DOHH2 (cell line): Measurements from ENCODE around the gene ZNF266.

Experiments used
- H3F3A ChIP-seq: fragments of 200-600 bp; sonication (generic), shearing (Covaris generic); 2 replicates; pipeline ENCODE4 v1.6.0; 2016; ENCODE audit warnings: antibody characterized with exemption, mild to moderate bottlenecking; ENCODE audit not compliant: control insufficient read depth, insufficient read depth
- H3K27ac ChIP-seq: fragments of 200-600 bp; sonication (generic); 2 replicates; pipeline ENCODE4 v1.5.1; 2014; ENCODE audit warnings: low read depth, mild to moderate bottlenecking, low read length, moderate library complexity
- H3K27me3 ChIP-seq: fragments of 200-600 bp; sonication (generic); 2 replicates; pipeline ENCODE4 v1.6.1; 2014; ENCODE audit warnings: mild to moderate bottlenecking, low read length, mixed read lengths; ENCODE audit not compliant: control insufficient read depth
- H3K36me3 ChIP-seq: fragments of 200-600 bp; sonication (generic); 2 replicates; pipeline ENCODE4 v1.6.1; 2014; ENCODE audit warnings: mild to moderate bottlenecking, low read length, moderate library complexity, mixed read lengths; ENCODE audit not compliant: control insufficient read depth
- H3K4me1 ChIP-seq: fragments of 200-600 bp; sonication (generic); 2 replicates; pipeline ENCODE4 v1.6.1; 2014; ENCODE audit warnings: mild to moderate bottlenecking, low read length, mixed read lengths; ENCODE audit not compliant: control insufficient read depth
- H3K4me2 ChIP-seq: fragments of 200-600 bp; sonication (generic); 2 replicates; pipeline ENCODE4 v1.6.0; 2014; ENCODE audit warnings: mild to moderate bottlenecking, low read length, moderate library complexity
- H3K4me3 ChIP-seq: fragments of 200-600 bp; sonication (generic); 2 replicates; pipeline ENCODE4 v1.5.1; 2014; ENCODE audit warnings: mild to moderate bottlenecking, low read length, mixed read lengths
- H3K79me2 ChIP-seq: fragments of 200-600 bp; sonication (generic); 2 replicates; pipeline ENCODE4 v1.6.1; 2014; ENCODE audit warnings: mild to moderate bottlenecking, low read length, mixed read lengths; ENCODE audit not compliant: control insufficient read depth
- H3K9me2 ChIP-seq: fragments of 200-600 bp; sonication (generic); replicated peaks from 2 replicates; pipeline ENCODE4 v1.6.1; 2014; ENCODE audit warnings: mild to moderate bottlenecking, low read length, mixed read lengths; ENCODE audit not compliant: control insufficient read depth
- H3K9me3 ChIP-seq: fragments of 200-600 bp; sonication (generic); 2 replicates; pipeline ENCODE4 v1.6.1; 2014; ENCODE audit warnings: antibody characterized with exemption, low read length, mixed read lengths; ENCODE audit not compliant: control insufficient read depth, insufficient read depth
- H4K20me1 ChIP-seq: fragments of 200-600 bp; sonication (generic); 2 replicates; pipeline ENCODE4 v1.6.0; 2014; ENCODE audit warnings: low read depth, mild to moderate bottlenecking, antibody characterized with exemption, low read length, moderate library complexity; ENCODE audit not compliant: control insufficient read depth, insufficient read depth
- EZH2phosphoT487 ChIP-seq: fragments of 200-600 bp; sonication (generic); IDR thresholded peaks from 2 replicates; pipeline ENCODE4 v1.6.1; 2017; ENCODE audit warnings: borderline replicate concordance, mild to moderate bottlenecking, antibody characterized with exemption, low read length, moderate library complexity, mixed read lengths
- TF ChIP-seq, protein P1 (sequence below): fragments of 200-600 bp; sonication (generic); IDR thresholded peaks from one replicate; pipeline ENCODE4 v1.5.1; 2014; ENCODE audit warnings: antibody characterized with exemption, mild to moderate bottlenecking, low read depth, low read length; ENCODE audit not compliant: poor library complexity, severe bottlenecking

The ZNF266 gene

DNA sequence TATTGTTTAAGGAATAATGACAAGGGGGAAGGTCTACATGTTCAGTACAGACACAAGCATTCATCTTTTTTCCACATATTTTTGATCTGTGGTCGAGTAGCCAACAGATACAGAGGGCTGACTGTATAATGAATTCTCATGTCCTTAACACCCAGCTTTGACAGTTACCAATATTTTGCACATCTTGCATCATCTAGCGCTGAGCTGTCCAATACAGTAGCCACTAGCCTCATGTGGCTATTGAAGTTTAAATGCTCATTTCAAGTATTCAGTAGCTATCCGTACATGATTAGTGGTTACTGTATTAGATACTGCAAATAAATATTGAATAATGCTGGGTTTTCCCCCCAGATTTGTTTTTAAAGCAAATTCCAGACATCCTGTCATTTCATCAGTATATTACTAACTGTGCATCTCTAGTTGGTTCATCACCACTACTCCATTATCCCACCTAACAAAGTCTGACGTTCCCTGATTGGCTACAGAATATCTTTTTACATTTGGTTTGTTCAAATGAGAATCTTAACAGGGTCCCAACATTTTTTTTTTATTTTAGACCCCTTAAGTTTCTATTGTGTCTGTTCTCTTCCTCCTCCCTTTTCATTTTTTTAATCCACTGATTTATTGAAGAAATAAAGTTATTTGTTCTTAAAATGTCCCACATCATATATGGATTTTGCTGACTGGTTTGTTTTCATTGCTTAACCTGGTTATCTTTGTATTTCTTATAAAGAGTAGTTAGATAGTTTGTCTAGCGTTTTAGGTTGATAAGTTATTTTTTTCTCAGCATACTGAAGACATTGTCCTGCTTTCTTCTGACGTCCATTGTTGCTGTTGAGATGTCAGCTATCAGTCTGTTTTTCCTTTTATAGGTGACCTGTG is 64.4 kb downstream of the ZNF266 start:
- Histone ChIP-seq H3K9me3 (no peaks in the 10 kb centered on the region), H3F3A (no peaks in the 10 kb centered on the region), H3K9me2 (no peaks in the 10 kb centered on the region), H3K36me3 (no peaks in the 10 kb centered on the region), H4K20me1 (no peaks in the 10 kb centered on the region), H3K4me1 (no peaks in the 10 kb centered on the region), H3K4me3 (no peak overlapping the region), H3K27ac (no peak overlapping the region), H3K79me2 (no peaks in the 10 kb centered on the region), H3K4me2 (no peak overlapping the region), H3K27me3 (no peaks in the 10 kb centered on the region)
- TF ChIP-seq EZH2phosphoT487, result no peak
- TF ChIP-seq, protein P1, sequence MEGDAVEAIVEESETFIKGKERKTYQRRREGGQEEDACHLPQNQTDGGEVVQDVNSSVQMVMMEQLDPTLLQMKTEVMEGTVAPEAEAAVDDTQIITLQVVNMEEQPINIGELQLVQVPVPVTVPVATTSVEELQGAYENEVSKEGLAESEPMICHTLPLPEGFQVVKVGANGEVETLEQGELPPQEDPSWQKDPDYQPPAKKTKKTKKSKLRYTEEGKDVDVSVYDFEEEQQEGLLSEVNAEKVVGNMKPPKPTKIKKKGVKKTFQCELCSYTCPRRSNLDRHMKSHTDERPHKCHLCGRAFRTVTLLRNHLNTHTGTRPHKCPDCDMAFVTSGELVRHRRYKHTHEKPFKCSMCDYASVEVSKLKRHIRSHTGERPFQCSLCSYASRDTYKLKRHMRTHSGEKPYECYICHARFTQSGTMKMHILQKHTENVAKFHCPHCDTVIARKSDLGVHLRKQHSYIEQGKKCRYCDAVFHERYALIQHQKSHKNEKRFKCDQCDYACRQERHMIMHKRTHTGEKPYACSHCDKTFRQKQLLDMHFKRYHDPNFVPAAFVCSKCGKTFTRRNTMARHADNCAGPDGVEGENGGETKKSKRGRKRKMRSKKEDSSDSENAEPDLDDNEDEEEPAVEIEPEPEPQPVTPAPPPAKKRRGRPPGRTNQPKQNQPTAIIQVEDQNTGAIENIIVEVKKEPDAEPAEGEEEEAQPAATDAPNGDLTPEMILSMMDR, result no peak

DNA sequence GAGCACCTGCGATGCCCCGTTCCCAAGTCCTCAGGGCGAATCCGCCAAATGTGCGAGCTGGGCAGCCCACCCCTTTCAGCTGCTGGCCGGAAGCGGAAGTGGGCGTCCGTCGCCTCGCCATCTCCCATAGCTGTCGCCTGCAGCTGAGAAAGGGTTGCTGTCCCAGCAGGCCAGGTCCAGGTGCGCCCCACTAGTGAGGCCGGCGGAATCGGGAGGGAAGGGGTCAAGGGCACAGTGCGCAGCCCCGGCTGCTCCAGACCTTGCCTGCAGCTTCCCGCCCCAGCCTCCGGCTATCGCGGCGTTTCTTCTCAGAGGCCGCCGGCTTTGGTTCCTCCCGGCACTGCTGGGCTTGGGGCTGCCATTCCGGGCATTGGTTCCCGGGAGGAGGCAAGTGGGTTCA is 72.5 kb downstream of the ZNF266 start, which contains the start of gene ZNF177:
Gene ZNF177, plus strand, starts transcription at position 109 of the 400 bp plus-strand sequence. CDS start 15,299 bp downstream, outside the sequence.
- no peak within 1 kb of the TSS for H3K4me3 ChIP-seq
- H3K9me3 ChIP-seq, result peaks cover 2% of the 10 kb centered on the region; the same call in 1 of the 2 replicates
- no peaks in the 10 kb centered on the region for H3K36me3 ChIP-seq
- TF ChIP-seq EZH2phosphoT487, result no peak
- TF ChIP-seq, protein P1, result no peak
- no peaks in the 10 kb centered on the region for H3F3A ChIP-seq
- H4K20me1 ChIP-seq, result no peaks in the 10 kb centered on the region
- H3K4me1 ChIP-seq, result no peaks in the 10 kb centered on the region
- no peaks in the 10 kb centered on the region for H3K27me3 ChIP-seq
- H3K79me2 ChIP-seq, result no peaks in the 10 kb centered on the region
- no peak within 1 kb of the TSS for H3K27ac ChIP-seq
- no peaks in the 10 kb centered on the region for H3K9me2 ChIP-seq
- H3K4me2 ChIP-seq, result no peak within 1 kb of the TSS
